Lung (tissue), 12 donors: ENCODE measurements around the gene RIIAD1. TPM values are rescaled to one million over a fixed set of nuclear protein-coding genes. Genes with fewer than 3 reads are reported as not detected.

Experiments
- ATAC-seq: fragments of 200-7000 bp; cut with Tn5 transposase; one replicate; pipeline ENCODE4 v1.9.1; 2020; ENCODE audit warnings: moderate number of reproducible peaks; ENCODE audit not compliant: insufficient read depth, low FRiP score
- DNase-seq, 3 donors: peaks; one replicate each; pipeline ENCODE4 v3.0.0-alpha.2; 2013 to 2017
- H3K27ac ChIP-seq, 2 donors: one replicate each; pipeline ENCODE4 v1.5.1; 2013; ENCODE audit warnings: mild to moderate bottlenecking in 2 of 2, moderate library complexity in 2 of 2, control low read depth in 1 of 2, inconsistent platforms in 1 of 2, low read depth in 1 of 2, low read length in 1 of 2
- H3K27me3 ChIP-seq, 3 donors: one replicate each; pipeline ENCODE4 v1.5.1; 2013; ENCODE audit warnings: low read length in 2 of 3; ENCODE audit not compliant: control insufficient read depth in 3 of 3, insufficient read depth in 3 of 3
- H3K36me3 ChIP-seq, 4 donors: one replicate each; pipeline ENCODE4 v1.5.1; 2013; ENCODE audit warnings: low read length in 4 of 4, mild to moderate bottlenecking in 1 of 4, moderate library complexity in 1 of 4; ENCODE audit not compliant: control insufficient read depth in 4 of 4, insufficient read depth in 4 of 4
- H3K4me1 ChIP-seq, 5 donors: one replicate each; pipeline ENCODE4 v1.5.1; 2013; ENCODE audit warnings: low read length in 5 of 5, mild to moderate bottlenecking in 2 of 5, moderate library complexity in 1 of 5; ENCODE audit not compliant: control insufficient read depth in 5 of 5, insufficient read depth in 5 of 5
- H3K4me3 ChIP-seq: one replicate; pipeline ENCODE4 v1.5.1; 2013; ENCODE audit warnings: mild to moderate bottlenecking, control low read depth, moderate library complexity
- H3K9ac ChIP-seq, 2 donors: one replicate each; pipeline ENCODE4 v1.5.1; 2013; ENCODE audit warnings: low read length in 2 of 2, control low read depth in 1 of 2; ENCODE audit not compliant: insufficient read depth in 1 of 2
- H3K9me3 ChIP-seq, 4 donors: one replicate each; pipeline ENCODE4 v1.5.1; 2013; ENCODE audit warnings: low read length in 3 of 4, mild to moderate bottlenecking in 1 of 4, moderate library complexity in 1 of 4; ENCODE audit not compliant: control insufficient read depth in 4 of 4, insufficient read depth in 3 of 4
- WGBS, 2 donors: extraction: QIAGEN DNeasy Blood & Tissue Kit; methylation state at CpG; one replicate each; pipeline ENCODE4 v1.1.7; 2013; 5-methylcytosine and 5-hydroxymethylcytosine counted together
- polyA plus RNA-seq, 2 donors: library from polyadenylated mRNA; stranded (reverse); fragments of 200-250 nt; gene quantifications; one replicate each; pipeline ENCODE4 v1.2.1, GENCODE V29; 2013
- total RNA-seq, 2 donors: library from RNA; depleted of rRNA in 1 of 2; stranded (reverse); fragments of >200 nt in 1 of 2; gene quantifications; one replicate each; pipeline ENCODE4 v1.2.1, GENCODE V29; 2014 to 2021
- TF ChIP-seq, protein P1 (sequence below): IDR thresholded peaks from 2 replicates; pipeline ENCODE4 v1.5.1; 2012; ENCODE audit warnings: mild to moderate bottlenecking; ENCODE audit errors: control extremely low read depth, extremely low read depth
- donor health status: control.
- donor health status: control.
- donor health status: Bipolar disorder and iron deficiency.
- donor health status: healthy.
- donor health status: DM: yes; HTN: yes; CAD: no.

RIIAD1 gene
- total and polyA plus RNA-seq, 4 donors: 8.6 to 17.1 (median 9.1) TPM

DNA sequence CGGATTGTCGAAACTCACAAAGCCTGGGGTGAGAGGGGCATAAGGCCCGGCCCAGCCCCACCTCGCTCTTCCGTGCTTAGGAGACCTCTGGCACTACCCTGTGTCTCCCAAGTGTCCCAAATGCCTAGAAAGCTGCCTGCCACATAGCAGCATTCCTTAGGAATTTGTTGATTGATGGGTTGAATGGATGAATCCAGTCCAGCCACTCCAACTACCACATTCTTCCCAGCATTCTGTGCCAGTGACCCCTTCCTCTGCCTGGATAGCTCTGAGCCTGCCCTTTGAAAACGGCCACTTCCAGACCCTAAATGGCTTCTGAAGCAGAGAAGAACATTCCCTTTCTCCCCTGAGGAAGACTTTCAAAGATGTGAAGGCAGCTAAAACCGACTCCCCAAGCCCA, 16.2 kb upstream of the RIIAD1 start:
- TF ChIP-seq, protein P1, sequence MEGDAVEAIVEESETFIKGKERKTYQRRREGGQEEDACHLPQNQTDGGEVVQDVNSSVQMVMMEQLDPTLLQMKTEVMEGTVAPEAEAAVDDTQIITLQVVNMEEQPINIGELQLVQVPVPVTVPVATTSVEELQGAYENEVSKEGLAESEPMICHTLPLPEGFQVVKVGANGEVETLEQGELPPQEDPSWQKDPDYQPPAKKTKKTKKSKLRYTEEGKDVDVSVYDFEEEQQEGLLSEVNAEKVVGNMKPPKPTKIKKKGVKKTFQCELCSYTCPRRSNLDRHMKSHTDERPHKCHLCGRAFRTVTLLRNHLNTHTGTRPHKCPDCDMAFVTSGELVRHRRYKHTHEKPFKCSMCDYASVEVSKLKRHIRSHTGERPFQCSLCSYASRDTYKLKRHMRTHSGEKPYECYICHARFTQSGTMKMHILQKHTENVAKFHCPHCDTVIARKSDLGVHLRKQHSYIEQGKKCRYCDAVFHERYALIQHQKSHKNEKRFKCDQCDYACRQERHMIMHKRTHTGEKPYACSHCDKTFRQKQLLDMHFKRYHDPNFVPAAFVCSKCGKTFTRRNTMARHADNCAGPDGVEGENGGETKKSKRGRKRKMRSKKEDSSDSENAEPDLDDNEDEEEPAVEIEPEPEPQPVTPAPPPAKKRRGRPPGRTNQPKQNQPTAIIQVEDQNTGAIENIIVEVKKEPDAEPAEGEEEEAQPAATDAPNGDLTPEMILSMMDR: no peak

DNA sequence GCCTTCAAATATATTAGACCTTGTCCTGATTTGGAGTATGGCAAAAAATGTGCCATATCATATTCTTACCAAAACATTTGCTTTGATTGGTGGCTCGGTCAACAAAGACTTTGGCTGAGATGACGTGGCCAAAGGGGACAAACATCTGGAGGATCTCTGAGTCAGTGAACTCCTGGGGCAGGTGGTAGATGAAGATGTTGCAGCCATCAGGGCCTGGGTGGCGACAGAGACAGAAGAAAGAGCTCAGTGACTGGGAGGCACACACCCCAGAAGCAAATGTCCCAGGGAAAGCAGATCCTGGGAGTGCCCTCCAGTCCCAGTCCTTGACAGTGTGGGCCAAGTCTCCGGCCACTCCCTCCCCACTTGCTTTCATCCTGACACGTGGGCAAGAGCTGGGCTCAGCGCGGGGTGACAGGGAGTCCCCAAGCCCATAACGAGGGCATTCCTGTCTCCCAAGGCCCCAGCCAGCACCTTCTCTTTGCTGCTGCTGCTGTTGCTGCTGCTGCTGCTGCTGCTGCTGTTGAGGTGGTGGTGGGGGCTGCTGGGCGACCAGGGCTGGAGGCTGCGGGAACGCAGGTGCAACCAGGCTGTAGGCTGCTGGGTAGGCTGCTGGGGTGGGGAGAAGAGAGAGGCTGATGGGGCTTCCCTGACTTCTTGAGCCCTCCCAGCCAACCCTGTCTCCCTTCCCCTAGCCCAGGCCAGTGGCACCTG, 15.4 kb upstream of the RIIAD1 start:
- Histone ChIP-seq H3K9me3 (peaks cover 0 to 2% (median 0%) of the 10 kb centered on the region in 4 donors), H3K27me3 (no peaks in the 10 kb centered on the region), H3K36me3 (peaks cover 4 to 10% (median 6%) of the 10 kb centered on the region in 4 donors), H3K4me1 (no peaks in the 10 kb centered on the region), H3K9ac (no peak overlapping the region), H3K27ac (no peak overlapping the region), H3K4me3 (no peak overlapping the region)
- TF ChIP-seq, protein P1: no peak
- no peak for DNase-seq
- 69 to 76% methylated on average over 10 to 11 of the region's 11 CpGs for WGBS, 2 donors
- no peak for ATAC-seq

More for the DNA sequence above, 16.2 kb upstream of the RIIAD1 start:
- ATAC-seq (no peak), DNase-seq (no peak)
- Histone ChIP-seq H3K27me3 (no peaks in the 10 kb centered on the region), H3K4me3 (no peak overlapping the region), H3K9ac (no peak overlapping the region), H3K9me3 (peaks cover 0 to 2% (median 0%) of the 10 kb centered on the region in 4 donors), H3K4me1 (no peaks in the 10 kb centered on the region), H3K36me3 (peaks cover 6 to 12% (median 10%) of the 10 kb centered on the region in 4 donors), H3K27ac (no peak overlapping the region)
- WGBS, 2 donors: 86 to 97% methylated on average over 7 of the region's 7 CpGs

GRCh38 chr1:151706464-151707415, 14.6 kb upstream of the RIIAD1 start:
- TF ChIP-seq, protein P1: no peak
- H3K4me3 ChIP-seq: no peak overlapping the region
- DNase-seq: no peak
- 62 to 68% methylated on average over 21 of the region's 21 CpGs for WGBS, 2 donors
- H3K36me3 ChIP-seq: peaks cover 0 to 2% (median 0%) of the 10 kb centered on the region in 4 donors
- no peaks in the 10 kb centered on the region for H3K27me3 ChIP-seq
- H3K27ac ChIP-seq: no peak overlapping the region
- no peak overlapping the region for H3K9ac ChIP-seq
- peaks cover 0 to 2% (median 0%) of the 10 kb centered on the region in 4 donors for H3K9me3 ChIP-seq
- H3K4me1 ChIP-seq: no peaks in the 10 kb centered on the region
- ATAC-seq: no peak
